ENCODE measurements around the gene SYNDIG1.

The SYNDIG1 gene

DNA sequence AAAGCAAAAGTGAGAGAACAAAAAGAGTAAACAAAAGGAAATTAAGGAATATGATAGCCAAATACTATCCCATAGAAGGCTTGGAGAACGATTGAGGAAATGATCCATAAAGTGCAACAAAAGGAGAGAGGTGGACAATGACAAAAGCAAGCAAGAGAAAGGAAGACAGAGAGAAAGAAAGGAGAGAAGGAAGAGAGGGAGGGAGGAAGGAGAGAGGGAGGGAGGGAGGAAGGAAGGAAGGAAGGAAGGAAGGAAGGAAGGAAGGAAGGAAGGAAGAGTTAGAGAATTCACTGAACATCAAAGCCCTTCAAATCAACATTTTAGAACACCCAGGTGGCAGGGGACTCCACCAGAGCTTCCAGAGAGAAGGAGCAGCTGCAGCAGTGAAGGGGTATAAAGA, 185.0 kb downstream of the SYNDIG1 start:
- H3K27ac Mint-ChIP-seq: peak overlapping the region; percentile 1 to 57
- H3K9me3 Mint-ChIP-seq: no peaks in the 10 kb centered on the region
- H3K4me1 Mint-ChIP-seq: no peaks in the 10 kb centered on the region
- no peak for ATAC-seq
- DNase-seq: no peak
- H3K4me3 Mint-ChIP-seq: no peak overlapping the region
- H3K27me3 Mint-ChIP-seq: no peaks in the 10 kb centered on the region

DNA sequence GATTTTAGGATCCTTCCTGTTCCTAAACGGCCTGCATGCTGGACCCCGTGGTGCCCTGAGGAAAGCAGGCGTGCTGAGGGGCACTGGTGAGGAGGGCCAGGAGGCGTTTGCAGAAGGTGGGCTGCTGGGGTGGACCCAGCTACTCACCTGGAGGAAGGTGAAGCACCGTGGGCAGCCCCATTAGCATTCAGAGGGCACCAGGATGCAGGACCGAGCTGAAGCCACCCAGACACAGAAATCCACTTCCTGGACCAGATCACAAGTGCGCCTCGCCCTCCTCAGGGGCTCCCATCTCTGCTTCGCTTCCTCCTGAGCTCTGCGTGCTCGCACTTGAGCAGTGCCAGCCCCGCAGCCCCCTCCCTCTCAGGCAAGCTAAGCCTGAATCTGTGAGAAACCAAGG, 187.0 kb downstream of the SYNDIG1 start:
- no peak overlapping the region for H3K27ac Mint-ChIP-seq
- ATAC-seq: peak; percentile 31
- no peak for DNase-seq
- no peaks in the 10 kb centered on the region for H3K27me3 Mint-ChIP-seq
- no peak overlapping the region for H3K4me3 Mint-ChIP-seq
- H3K9me3 Mint-ChIP-seq: no peaks in the 10 kb centered on the region
- no peaks in the 10 kb centered on the region for H3K4me1 Mint-ChIP-seq

DNA sequence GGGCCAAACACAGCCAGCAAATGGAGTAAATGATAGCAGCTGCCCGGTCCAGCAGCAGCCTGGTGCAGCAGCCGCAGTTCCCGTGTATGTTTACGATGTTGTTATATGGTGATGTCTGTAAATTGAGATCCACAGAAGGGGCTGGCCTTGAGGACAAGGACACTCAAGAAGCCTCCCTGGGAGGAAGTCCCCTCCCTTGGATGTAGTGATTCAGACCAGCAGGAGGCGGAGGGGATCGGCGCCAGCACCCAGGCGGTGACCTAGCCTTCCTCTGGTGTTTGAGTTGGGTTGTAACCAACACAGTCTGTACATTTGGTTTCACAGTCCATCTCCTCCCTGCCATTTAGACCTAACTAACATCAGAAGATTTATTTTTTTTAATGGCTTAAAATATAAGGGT, 187.8 kb downstream of the SYNDIG1 start:
- DNase-seq: no peak
- Mint-ChIP-seq H3K4me3 (no peak overlapping the region), H3K4me1 (no peaks in the 10 kb centered on the region), H3K27me3 (no peaks in the 10 kb centered on the region), H3K27ac (peak overlapping the region in 1 of 2 donors; percentile 75), H3K9me3 (no peaks in the 10 kb centered on the region)
- ATAC-seq: no peak

DNA sequence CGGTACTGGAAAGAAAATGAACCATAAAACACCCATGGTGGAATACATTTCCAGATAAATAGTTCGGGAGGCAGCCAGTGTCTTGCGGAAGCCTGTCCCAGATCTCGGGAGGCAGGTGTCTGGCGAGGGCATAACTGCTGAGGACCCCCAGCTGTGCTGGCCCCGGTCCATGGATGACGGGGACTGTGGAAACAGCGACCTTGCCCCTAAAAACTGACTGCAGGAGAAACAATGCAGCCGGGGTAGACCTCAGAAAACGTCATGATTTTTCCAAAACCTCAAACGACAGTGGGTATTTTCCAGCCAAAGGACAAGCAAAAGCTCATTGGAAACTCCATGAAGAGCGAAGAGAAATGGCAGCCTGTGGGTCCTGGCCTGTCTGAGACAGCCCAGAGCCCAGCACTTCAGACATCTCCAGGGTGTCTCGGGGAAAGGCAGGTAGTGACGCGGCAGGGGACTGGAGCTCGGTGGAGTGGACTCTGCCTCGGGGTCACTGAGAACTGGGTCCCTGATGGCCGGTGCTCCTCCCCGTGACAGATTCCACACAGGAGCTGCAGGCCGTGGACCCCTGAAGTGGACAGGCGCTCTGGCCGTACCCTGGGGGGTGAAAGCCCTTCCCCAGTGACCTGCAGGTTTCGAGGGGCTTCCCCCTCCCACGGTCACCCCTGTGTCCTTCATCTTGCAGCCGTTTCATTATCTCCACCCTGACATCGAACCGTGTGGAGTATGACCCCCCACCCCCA, 188.6 kb downstream of the SYNDIG1 start:
- Mint-ChIP-seq H3K4me1 (no peaks in the 10 kb centered on the region), H3K27me3 (no peaks in the 10 kb centered on the region), H3K27ac (peak overlapping the region in 1 of 2 donors; percentile 75), H3K4me3 (no peak overlapping the region), H3K9me3 (no peaks in the 10 kb centered on the region)
- no peak for DNase-seq
- ATAC-seq: no peak

DNA sequence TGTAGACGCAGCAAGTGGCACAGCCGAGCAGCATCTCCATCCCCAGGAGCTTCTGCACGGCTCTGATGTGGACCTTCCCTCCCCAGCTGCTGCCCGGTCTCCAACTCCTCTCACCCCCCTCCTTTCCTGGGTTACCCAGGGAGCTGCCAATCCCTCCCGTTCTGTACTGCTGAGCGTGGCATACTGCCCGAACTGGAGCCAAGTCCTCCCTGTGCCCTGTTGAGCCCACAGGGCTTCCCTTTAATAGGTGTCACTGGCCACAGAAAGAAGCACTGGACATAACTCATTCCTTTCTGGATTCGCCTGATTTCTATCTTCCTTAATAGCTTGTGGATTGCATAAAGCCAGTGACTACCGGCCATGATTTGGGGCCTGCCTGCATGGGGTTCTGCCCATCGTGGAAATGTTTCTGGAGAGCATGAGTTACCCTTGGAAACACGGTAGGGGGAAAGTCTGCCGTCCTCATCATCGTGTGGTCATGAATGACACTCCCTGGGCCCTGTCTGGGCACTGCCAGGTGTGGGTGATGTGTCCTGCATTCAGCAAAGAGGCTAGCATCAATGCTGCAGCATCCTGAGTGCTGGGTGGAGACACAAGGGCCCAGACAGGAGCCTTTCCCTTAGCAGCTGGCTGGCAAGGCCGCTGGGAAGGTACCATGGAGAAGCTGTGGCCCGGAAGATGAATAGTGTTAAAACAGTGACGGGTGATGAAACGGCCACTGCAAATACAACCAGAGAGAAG, 189.7 kb downstream of the SYNDIG1 start:
- ATAC-seq (no peak), DNase-seq (no peak)
- Mint-ChIP-seq H3K4me1 (no peaks in the 10 kb centered on the region), H3K27me3 (no peaks in the 10 kb centered on the region), H3K9me3 (no peaks in the 10 kb centered on the region), H3K27ac (peak overlapping the region in 1 of 2 donors; percentile 72), H3K4me3 (no peak overlapping the region)

DNA sequence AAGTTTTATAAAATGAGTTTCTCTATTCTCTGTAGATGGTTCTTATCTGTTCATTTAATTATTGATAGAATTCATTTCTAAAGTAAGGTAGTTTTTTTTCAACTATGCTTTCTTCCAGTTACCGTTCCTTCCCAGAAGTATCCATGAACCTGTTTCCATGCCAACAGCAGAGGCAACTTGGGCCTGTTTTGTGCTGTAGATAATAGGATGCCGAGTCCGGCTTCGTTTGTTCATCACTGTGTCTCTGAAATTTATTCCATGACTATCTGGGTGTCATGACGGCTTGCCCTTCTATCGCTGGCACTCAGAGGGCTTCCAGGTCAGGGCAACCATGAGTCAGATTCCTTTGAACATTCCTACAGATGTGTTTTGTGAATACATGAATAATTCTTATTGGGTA, 190.4 kb downstream of the SYNDIG1 start:
- Mint-ChIP-seq H3K4me3 (no peak overlapping the region), H3K9me3 (no peaks in the 10 kb centered on the region), H3K27me3 (no peaks in the 10 kb centered on the region), H3K27ac (no peak overlapping the region), H3K4me1 (no peaks in the 10 kb centered on the region)
- DNase-seq (no peak), ATAC-seq (no peak)

DNA sequence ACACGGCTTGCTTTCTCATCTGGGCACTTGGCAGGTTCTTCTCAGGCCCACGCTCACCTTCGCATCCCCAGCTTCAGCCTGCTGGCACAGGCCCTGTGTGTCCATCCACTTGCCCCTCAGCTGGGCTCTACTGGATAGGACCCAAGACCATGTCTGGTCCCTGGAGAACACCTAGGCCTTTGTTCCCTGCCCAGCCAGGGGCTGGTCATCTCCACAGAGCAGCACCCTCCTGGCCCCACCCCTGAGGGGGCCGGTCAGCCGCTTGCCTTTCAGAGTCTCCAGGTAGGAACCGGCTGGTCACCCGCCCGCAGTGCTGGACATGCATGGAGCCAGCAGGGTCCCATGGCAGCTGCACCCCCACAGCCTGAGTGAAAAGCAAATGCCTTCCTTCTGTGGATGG, 191.2 kb downstream of the SYNDIG1 start:
- no peak for DNase-seq
- ATAC-seq: no peak
- H3K27ac Mint-ChIP-seq: peak overlapping the region in 1 of 2 donors; percentile 84
- H3K4me3 Mint-ChIP-seq: no peak overlapping the region
- H3K4me1 Mint-ChIP-seq: no peaks in the 10 kb centered on the region
- H3K27me3 Mint-ChIP-seq: no peaks in the 10 kb centered on the region
- no peaks in the 10 kb centered on the region for H3K9me3 Mint-ChIP-seq

DNA sequence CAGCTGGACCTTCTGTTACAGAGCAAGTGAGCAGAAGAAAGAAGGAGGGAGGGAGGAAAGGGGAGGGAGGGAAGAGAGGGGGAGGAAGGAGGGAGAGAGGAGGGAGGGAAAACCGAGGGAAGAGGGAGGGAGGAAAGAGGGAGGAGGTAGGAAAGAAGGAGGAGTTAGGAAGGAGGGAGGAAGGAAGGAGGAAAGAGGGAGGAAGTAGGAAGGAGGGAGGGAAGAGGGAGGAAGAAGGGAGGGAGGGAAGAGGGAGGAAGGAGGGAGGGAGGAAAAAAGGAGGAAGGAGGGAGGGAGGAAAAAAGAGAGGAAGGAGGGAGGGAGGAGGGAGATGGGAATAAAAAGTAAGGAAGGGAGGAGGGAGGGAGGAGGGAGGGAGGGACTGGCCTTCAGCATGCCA, 191.8 kb downstream of the SYNDIG1 start:
- Mint-ChIP-seq H3K9me3 (no peaks in the 10 kb centered on the region), H3K4me3 (no peak overlapping the region), H3K4me1 (no peaks in the 10 kb centered on the region), H3K27ac (no peak overlapping the region), H3K27me3 (no peaks in the 10 kb centered on the region)
- DNase-seq: no peak
- ATAC-seq: no peak

DNA sequence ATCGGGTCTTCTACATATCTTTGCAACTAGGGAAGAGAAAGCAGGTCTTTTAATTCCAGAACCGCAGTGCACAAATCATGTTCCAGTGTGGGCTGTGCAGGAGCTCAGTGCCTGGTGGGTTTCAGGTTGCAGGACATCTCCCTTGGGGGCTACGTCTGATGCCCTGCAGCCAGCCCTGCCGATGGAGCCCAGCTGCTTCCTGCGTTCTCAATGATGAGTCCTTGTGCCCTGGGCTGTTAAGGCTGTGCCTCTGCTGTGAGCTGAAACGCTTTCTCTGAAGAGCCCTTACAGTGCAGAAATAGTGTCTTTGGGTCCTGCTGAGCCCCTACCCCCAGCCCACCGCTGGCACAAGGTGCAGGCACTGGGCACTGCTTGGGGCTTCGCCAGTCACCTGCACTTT, 192.9 kb downstream of the SYNDIG1 start:
- no peak overlapping the region for H3K4me3 Mint-ChIP-seq
- peak overlapping the region in 1 of 2 donors; percentile 48 for H3K27ac Mint-ChIP-seq
- no peaks in the 10 kb centered on the region for H3K27me3 Mint-ChIP-seq
- H3K9me3 Mint-ChIP-seq: no peaks in the 10 kb centered on the region
- no peak for ATAC-seq
- no peak for DNase-seq
- no peaks in the 10 kb centered on the region for H3K4me1 Mint-ChIP-seq

DNA sequence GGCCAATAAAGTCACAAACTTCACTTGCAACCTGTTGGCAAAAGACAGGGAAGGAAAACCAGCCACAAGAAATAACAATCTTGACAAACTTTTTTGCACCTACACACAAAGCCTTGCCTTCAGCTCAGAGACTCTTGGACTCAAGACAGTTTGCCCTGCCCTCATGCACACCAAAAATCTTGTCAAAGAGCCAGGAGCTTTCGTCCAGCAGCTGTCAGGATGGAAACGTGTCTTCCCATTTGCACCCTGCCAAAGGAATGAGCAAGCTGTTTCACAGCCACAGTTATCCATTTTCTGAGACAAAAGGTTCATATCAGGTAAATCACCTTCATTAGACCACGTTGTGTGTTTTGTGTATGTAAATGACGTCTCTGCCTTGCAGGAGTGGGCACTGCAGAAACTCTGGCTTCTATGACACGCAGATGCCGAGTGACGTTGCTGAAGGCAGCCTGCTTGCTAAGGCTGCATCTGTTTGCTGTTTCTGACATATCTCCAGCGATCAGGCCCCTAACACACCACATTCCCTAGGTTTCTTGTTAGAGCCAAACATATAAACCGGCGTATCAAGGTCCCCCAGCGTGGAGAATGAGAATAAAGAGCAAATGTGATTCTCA, 193.4 kb downstream of the SYNDIG1 start:
- DNase-seq (no peak), ATAC-seq (no peak)
- Mint-ChIP-seq H3K4me1 (no peaks in the 10 kb centered on the region), H3K4me3 (no peak overlapping the region), H3K27ac (no peak overlapping the region), H3K9me3 (no peaks in the 10 kb centered on the region), H3K27me3 (no peaks in the 10 kb centered on the region)

DNA sequence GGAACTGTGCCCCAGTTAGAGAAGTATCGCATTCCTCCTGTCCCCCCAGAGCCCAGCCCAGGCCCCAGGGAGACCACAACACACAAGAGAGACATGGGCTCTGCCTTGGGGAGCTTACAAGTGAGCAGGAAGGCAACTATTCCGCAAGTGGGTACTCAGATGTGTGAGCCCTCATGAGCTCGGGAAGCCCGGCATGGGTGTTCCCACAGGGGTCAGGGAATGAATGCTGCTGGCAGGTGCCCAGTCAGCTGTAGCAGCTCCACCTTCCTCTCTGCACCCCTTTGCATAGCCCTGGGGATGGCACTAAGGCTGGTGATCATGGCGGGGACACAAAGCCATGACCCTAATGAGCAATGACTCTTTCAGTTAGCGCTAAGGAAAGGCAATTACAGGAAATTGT, 194.1 kb downstream of the SYNDIG1 start:
- Mint-ChIP-seq H3K27ac (no peak overlapping the region), H3K27me3 (no peaks in the 10 kb centered on the region), H3K4me3 (no peak overlapping the region), H3K9me3 (no peaks in the 10 kb centered on the region), H3K4me1 (no peaks in the 10 kb centered on the region)
- DNase-seq (no peak), ATAC-seq (no peak)

DNA sequence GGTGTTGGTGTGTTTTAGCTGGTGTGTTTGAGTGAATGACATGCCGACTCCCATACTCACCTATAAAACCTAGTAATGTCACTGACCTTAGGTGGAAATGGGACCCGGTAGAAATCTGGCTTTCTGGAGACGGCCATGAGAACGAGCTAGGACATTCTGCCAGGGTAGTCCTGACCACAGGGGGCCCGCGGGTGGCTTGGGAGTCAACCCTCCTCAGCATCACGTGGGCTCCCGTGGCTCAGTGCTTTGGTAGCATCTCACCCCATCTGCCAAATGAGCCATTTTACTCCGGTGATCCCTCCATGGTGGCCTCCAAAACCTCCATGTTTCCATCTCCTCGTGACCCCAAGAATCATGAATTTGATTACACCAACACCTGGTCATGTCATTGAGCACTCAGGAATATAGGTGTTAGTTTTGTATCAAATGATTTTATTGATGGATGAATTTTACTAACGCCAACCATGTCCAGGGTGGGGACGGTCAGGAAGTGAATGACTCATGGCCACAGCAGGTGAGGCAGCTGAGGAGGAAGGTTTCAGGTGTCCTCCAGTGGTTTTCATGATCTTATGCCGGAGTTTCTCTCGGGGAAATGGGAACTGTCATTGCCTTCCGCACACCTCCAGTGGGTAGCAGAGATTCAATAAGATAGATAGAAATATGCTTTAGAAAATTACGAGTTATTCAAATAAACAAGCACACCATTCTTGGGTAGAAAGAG, 195.0 kb downstream of the SYNDIG1 start:
- DNase-seq (no peak), ATAC-seq (no peak)
- Mint-ChIP-seq H3K27me3 (no peaks in the 10 kb centered on the region), H3K9me3 (no peaks in the 10 kb centered on the region), H3K4me3 (no peak overlapping the region), H3K27ac (no peak overlapping the region), H3K4me1 (no peaks in the 10 kb centered on the region)

DNA sequence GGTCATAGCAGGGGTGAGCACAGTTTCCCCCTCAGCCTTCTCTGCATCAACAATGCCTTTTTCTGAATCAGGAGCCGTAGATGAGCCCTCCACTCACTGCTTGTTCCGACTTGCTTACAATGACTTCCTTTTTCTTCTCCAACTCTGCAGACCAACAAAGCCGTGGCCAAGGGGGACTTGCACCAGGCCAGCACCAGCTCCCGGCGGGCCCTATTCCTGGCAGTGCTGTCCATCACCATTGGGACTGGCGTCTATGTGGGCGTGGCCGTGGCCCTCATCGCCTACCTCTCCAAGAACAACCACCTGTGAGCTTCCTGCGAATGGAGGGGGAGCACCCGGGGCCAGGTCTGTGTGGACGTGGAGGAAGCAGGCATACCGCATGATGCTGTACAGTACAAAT, 195.8 kb downstream of the SYNDIG1 start:
- Mint-ChIP-seq H3K4me3 (no peak overlapping the region), H3K27ac (peak overlapping the region in 1 of 2 donors; percentile 17), H3K27me3 (no peaks in the 10 kb centered on the region), H3K9me3 (no peaks in the 10 kb centered on the region), H3K4me1 (no peaks in the 10 kb centered on the region)
- no peak for DNase-seq
- ATAC-seq: no peak

DNA sequence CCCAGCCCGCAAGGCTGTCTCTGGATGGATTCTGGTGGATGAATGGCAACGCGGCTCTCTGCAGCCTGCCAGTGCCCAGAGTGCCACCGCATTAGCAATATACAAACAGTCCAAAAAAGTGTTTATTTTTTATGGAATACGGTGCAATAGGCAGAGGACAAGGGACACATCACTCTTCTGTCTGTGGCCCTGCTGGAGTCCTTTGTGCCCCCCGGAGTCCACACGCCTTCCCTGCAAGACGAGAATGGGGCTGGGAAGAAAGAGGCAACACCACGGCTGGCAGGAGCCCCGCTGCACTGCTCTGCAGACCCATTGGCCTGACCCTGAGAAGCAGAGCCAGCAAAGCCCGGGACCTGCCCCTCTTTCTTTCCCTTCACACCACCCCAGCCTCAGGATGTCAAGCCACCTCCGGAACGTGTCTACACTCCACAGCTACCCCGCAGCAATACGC, 196.3 kb downstream of the SYNDIG1 start:
- ATAC-seq (no peak), DNase-seq (no peak)
- no peak overlapping the region for H3K4me3 Mint-ChIP-seq
- H3K27ac Mint-ChIP-seq: no peak overlapping the region
- H3K9me3 Mint-ChIP-seq: no peaks in the 10 kb centered on the region
- H3K27me3 Mint-ChIP-seq: no peaks in the 10 kb centered on the region
- no peaks in the 10 kb centered on the region for H3K4me1 Mint-ChIP-seq

DNA sequence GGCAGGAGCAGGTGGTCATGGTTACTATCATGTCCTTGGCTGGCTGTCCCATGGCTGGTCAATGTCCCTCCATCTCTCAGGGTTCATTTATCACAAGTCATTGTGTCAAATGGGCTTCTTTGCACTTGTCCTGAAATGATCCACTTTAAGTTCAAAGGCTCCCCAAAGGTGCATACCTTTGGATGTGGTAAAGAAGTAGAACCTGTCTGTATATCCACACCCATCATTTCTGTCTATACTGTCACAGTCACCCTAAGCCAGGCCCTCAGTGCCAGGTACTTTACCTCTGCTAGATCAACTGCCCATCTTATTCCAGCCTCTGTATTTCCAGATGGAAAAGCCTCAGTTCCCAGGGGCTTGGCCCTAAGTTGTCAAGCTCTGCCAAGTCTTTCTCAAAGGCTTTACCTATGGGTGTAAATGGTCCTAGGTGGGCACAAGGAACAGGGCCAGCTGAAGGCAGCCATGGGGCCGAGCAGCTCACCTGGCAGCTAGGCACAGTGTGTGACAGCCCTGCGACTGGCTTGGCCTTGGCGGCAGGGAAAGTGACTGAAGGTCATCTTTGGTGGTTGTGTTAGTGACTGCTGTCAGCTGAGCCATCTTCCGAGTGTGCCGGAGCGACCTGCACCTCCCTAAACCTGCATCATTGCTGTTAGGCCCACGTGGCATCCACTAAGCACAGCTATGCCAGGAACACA, 198.4 kb downstream of the SYNDIG1 start:
- DNase-seq (no peak), ATAC-seq (no peak)
- Mint-ChIP-seq H3K4me1 (no peaks in the 10 kb centered on the region), H3K4me3 (no peak overlapping the region), H3K27me3 (no peaks in the 10 kb centered on the region), H3K9me3 (no peaks in the 10 kb centered on the region), H3K27ac (no peak overlapping the region)

Data from stimulated activated naive CD8-positive, alpha-beta T cell treated with anti-CD3 and anti-CD28 coated beads, Interleukin-15, amount 100 ng/mL, for 72 hours (primary cell).